COLO668 (cell line): ENCODE results near the gene CC2D2A.
"Not testable (repeated sequence)": the region's sequence is repeated elsewhere in the genome, so short reads cannot be mapped to it uniquely, and the experiment has no call there.

Source experiments
- DNase-seq: peaks from one replicate; lab custom pipeline; 2025; ENCODE audit not compliant: unreplicated experiment; lab: John Stamatoyannopoulos, UW

The CC2D2A gene

GRCh38 chr4:15556511-15557092 is 86.9 kb downstream of the CC2D2A start:
- no peak for DNase-seq

GRCh38 chr4:15557786-15558550 is 88.3 kb downstream of the CC2D2A start:
- no peak for DNase-seq

GRCh38 chr4:15558561-15558960 is 88.9 kb downstream of the CC2D2A start:
- DNase-seq, result no peak

- DNase-seq, result no peak
Observed at GRCh38 chr4:15562114-15562513, 92.4 kb downstream of the CC2D2A start.

- DNase-seq, result no peak
Observed at GRCh38 chr4:15562623-15563022, 92.9 kb downstream of the CC2D2A start.

- no peak for DNase-seq
Observed at GRCh38 chr4:15563871-15564270, 94.2 kb downstream of the CC2D2A start.

- DNase-seq, result no peak
Observed at GRCh38 chr4:15568821-15569220, 99.1 kb downstream of the CC2D2A start.

- no peak for DNase-seq
Observed at GRCh38 chr4:15569746-15570145, 100.1 kb downstream of the CC2D2A start.

GRCh38 chr4:15575966-15576365 is 106.3 kb downstream of the CC2D2A start:
- no peak for DNase-seq

GRCh38 chr4:15577508-15577907 is 107.8 kb downstream of the CC2D2A start:
- DNase-seq, result no peak

- DNase-seq, result no peak
Observed at GRCh38 chr4:15584785-15585184, 115.1 kb downstream of the CC2D2A start.

GRCh38 chr4:15585331-15585730 is 115.6 kb downstream of the CC2D2A start:
- no peak for DNase-seq

- no peak for DNase-seq
Observed at GRCh38 chr4:15586066-15586465, 116.4 kb downstream of the CC2D2A start.

- DNase-seq, result no peak
Observed at GRCh38 chr4:15587649-15588048, 118.0 kb downstream of the CC2D2A start.

GRCh38 chr4:15592799-15593198 is 123.1 kb downstream of the CC2D2A start:
- DNase-seq, result no peak

- no peak for DNase-seq
Observed at GRCh38 chr4:15598644-15599043, 129.0 kb downstream of the CC2D2A start.

GRCh38 chr4:15600176-15600575 is 130.5 kb downstream of the CC2D2A start:
- no peak for DNase-seq

GRCh38 chr4:15601862-15602261 is 132.2 kb downstream of the CC2D2A start:
- no peak for DNase-seq

GRCh38 chr4:15605537-15605936 is 135.9 kb downstream of the CC2D2A start:
- DNase-seq, result no peak

- no peak for DNase-seq
Observed at GRCh38 chr4:15610855-15611254, 141.2 kb downstream of the CC2D2A start.

GRCh38 chr4:15612136-15612535 is 142.5 kb downstream of the CC2D2A start:
- no peak for DNase-seq

GRCh38 chr4:15614891-15615290 is 145.2 kb downstream of the CC2D2A start:
- DNase-seq, result not testable (repeated sequence)

- DNase-seq, result not testable (repeated sequence)
Observed at GRCh38 chr4:15617407-15617806, 147.7 kb downstream of the CC2D2A start.
